Uterus (tissue), 4 donors: ENCODE results near the gene DUOXA1. TPM values are rescaled to one million over a fixed set of nuclear protein-coding genes. Genes with fewer than 3 reads are reported as not detected.

Experiments used
- DNase-seq, 2 donors: peaks; one replicate each; pipeline ENCODE4 v3.0.0-alpha.2; 2019 to 2020
- H3K27ac ChIP-seq, 2 donors: fragments of 200-600 bp; sonication (generic); 1 replicate in 1 of 2; 2 replicates in 1 of 2; pipeline ENCODE4 v1.5.1; 2016 to 2018
- H3K27me3 ChIP-seq, 2 donors: fragments of 200-600 bp; sonication (generic); one replicate each; pipeline ENCODE4 v1.5.1; 2018 to 2019; ENCODE audit warnings: control low read depth in 1 of 2
- H3K36me3 ChIP-seq, 2 donors: fragments of 200-600 bp; sonication (generic); one replicate each; pipeline ENCODE4 v1.5.1; 2019; ENCODE audit warnings: control low read depth in 1 of 2
- H3K4me1 ChIP-seq, 2 donors: fragments of 200-600 bp; sonication (generic); one replicate each; pipeline ENCODE4 v1.5.1; 2018 to 2019; ENCODE audit warnings: control low read depth in 1 of 2
- H3K4me3 ChIP-seq, 2 donors: fragments of 200-600 bp; sonication (generic); 1 replicate in 1 of 2; 2 replicates in 1 of 2; pipeline ENCODE4 v1.5.1; 2018 to 2019; ENCODE audit warnings: mild to moderate bottlenecking in 1 of 2
- H3K9me3 ChIP-seq, 2 donors: fragments of 200-600 bp; sonication (generic); one replicate each; pipeline ENCODE4 v1.5.1; 2019; ENCODE audit warnings: control low read depth in 1 of 2
- POLR2A ChIP-seq, 2 donors: fragments of 450-650 bp; IDR thresholded peaks; one replicate each; pipeline ENCODE4 v1.6.1; 2016; ENCODE audit warnings: antibody characterized with exemption in 2 of 2, mild to moderate bottlenecking in 1 of 2, moderate library complexity in 1 of 2
- intact Hi-C: fragments of 100-400 bp; cut with DNase I; formaldehyde crosslinking; loops from one replicate; pipeline ENCODE4 v1.15.1; 2023; ENCODE audit warnings: low total_unique reads
- total RNA-seq, 4 donors: library from RNA; depleted of rRNA in 3 of 4; stranded (reverse); fragments of >200 nt in 3 of 4; gene quantifications; one replicate each; pipeline versions ENCODE4 v1.1.0 to v1.2.4, GENCODE V29; 2014 to 2023
- TF ChIP-seq, protein P1 (sequence below), 4 experiments: fragments of 200-600 bp in 2 of 4; fragments of 450-650 bp in 2 of 4; sonication (generic) in 2 of 4; IDR thresholded peaks; one replicate each; pipeline ENCODE4 v1.5.1; 2016 to 2019; ENCODE audit warnings: antibody characterized with exemption in 4 of 4, mild to moderate bottlenecking in 2 of 4, moderate library complexity in 1 of 4
- donor health status: DM: yes; HTN: yes; CAD: no.

Gene DUOXA1, protein sequence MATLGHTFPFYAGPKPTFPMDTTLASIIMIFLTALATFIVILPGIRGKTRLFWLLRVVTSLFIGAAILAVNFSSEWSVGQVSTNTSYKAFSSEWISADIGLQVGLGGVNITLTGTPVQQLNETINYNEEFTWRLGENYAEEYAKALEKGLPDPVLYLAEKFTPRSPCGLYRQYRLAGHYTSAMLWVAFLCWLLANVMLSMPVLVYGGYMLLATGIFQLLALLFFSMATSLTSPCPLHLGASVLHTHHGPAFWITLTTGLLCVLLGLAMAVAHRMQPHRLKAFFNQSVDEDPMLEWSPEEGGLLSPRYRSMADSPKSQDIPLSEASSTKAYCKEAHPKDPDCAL
- 1 to 10 TPM in 2 of 4 donors, not detected in 2; 1.4 to 2.5 TPM for total RNA-seq

DNA sequence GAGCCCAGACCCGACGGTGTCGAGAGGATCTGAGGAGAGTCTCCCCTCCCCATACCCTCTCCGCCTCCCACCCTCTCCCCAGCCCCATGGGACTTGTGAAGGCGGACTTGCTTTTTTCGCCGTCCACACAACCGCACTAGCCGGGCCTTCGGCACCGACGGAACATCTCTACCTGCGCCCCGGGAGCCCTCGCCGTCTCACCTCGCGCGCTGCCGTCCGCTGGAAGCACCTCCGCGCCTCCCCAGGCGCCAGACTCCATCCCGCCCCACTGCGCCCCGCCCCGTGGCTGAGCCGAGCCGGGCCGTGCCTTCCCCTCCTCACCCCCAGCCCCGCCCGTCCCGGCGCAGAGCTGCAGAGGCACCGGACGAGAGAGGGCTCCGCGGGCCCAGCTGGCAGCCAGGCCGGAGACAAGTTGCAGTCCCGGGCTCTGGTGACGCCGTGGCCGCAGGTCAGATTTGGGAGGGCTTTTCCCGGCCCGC, at the start of gene DUOXA1, which contains the start of gene DUOX1:
DUOXA1 (minus strand) TSS at position 229 of the 479 bp plus-strand sequence. CDS start 6,865 bp downstream, outside the sequence.
DUOX1 (plus strand) TSS at position 344 of the 479 bp plus-strand sequence. CDS start 1,973 bp downstream, outside the sequence.
- Histone ChIP-seq H3K9me3 (no peaks in the 10 kb centered on the region), H3K27ac (no peak within 1 kb of the TSS), H3K4me3 (no peak within 1 kb of the TSS), H3K27me3 (peaks cover under 1 to 6% of the 10 kb centered on the region in 2 donors), H3K4me1 (no peaks in the 10 kb centered on the region), H3K36me3 (no peaks in the 10 kb centered on the region)
- intact Hi-C loops, result no loop called here
- no peak for DNase-seq
- TF ChIP-seq, protein P1, sequence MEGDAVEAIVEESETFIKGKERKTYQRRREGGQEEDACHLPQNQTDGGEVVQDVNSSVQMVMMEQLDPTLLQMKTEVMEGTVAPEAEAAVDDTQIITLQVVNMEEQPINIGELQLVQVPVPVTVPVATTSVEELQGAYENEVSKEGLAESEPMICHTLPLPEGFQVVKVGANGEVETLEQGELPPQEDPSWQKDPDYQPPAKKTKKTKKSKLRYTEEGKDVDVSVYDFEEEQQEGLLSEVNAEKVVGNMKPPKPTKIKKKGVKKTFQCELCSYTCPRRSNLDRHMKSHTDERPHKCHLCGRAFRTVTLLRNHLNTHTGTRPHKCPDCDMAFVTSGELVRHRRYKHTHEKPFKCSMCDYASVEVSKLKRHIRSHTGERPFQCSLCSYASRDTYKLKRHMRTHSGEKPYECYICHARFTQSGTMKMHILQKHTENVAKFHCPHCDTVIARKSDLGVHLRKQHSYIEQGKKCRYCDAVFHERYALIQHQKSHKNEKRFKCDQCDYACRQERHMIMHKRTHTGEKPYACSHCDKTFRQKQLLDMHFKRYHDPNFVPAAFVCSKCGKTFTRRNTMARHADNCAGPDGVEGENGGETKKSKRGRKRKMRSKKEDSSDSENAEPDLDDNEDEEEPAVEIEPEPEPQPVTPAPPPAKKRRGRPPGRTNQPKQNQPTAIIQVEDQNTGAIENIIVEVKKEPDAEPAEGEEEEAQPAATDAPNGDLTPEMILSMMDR (IDR thresholded peaks at IDR 0.05), result no peak
- no peak for TF ChIP-seq POLR2A (IDR thresholded peaks at IDR 0.05)

GRCh38 chr15:45177285-45177684, 47.6 kb upstream of the DUOXA1 start:
- H3K4me1 ChIP-seq, result no peaks in the 10 kb centered on the region
- DNase-seq, result no peak
- H3K9me3 ChIP-seq, result no peaks in the 10 kb centered on the region
- no peak overlapping the region for H3K4me3 ChIP-seq
- intact Hi-C loops, result no loop called here
- H3K36me3 ChIP-seq, result no peaks in the 10 kb centered on the region
- peak overlapping the region in 1 of 2 donors; percentile 3 for H3K27ac ChIP-seq
- no peak for TF ChIP-seq POLR2A (IDR thresholded peaks at IDR 0.05)
- TF ChIP-seq, protein P1 (IDR thresholded peaks at IDR 0.05), result no peak
- no peaks in the 10 kb centered on the region for H3K27me3 ChIP-seq

DNA sequence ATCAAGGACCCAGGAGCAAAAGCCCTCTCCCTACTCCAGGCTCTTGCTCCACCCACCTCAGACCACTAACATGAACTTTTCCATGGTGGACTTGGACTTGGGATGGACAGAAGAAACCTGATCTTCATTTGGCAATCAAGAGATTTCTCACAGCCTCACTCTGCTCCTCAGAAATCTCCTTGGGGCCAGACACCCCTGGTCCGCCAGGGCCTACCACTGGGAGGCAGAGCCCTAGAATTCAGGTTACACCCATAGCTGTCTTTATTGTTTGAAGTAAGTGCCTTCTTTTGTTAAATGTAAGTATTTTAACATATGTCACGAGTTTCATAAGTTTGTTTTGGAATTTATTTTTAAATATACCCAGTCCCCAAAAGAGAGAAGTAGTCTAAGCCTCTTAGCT, 44.9 kb upstream of the DUOXA1 start:
- Histone ChIP-seq H3K36me3 (no peaks in the 10 kb centered on the region), H3K27me3 (no peaks in the 10 kb centered on the region), H3K9me3 (no peaks in the 10 kb centered on the region), H3K4me3 (no peak overlapping the region), H3K4me1 (no peaks in the 10 kb centered on the region), H3K27ac (no peak overlapping the region)
- intact Hi-C loops, result no loop called here
- TF ChIP-seq, protein P1 (IDR thresholded peaks at IDR 0.05), result no peak
- no peak for TF ChIP-seq POLR2A (IDR thresholded peaks at IDR 0.05)
- no peak for DNase-seq

- TF ChIP-seq, protein P1 (IDR thresholded peaks at IDR 0.05), result no peak
- TF ChIP-seq POLR2A (IDR thresholded peaks at IDR 0.05), result no peak
- Histone ChIP-seq H3K27ac (no peak overlapping the region), H3K36me3 (no peaks in the 10 kb centered on the region), H3K9me3 (no peaks in the 10 kb centered on the region), H3K4me1 (no peaks in the 10 kb centered on the region), H3K4me3 (no peak overlapping the region), H3K27me3 (no peaks in the 10 kb centered on the region)
- intact Hi-C loops, result no loop called here
- no peak for DNase-seq
Observed at GRCh38 chr15:45174069-45174468, 44.4 kb upstream of the DUOXA1 start.

DNA sequence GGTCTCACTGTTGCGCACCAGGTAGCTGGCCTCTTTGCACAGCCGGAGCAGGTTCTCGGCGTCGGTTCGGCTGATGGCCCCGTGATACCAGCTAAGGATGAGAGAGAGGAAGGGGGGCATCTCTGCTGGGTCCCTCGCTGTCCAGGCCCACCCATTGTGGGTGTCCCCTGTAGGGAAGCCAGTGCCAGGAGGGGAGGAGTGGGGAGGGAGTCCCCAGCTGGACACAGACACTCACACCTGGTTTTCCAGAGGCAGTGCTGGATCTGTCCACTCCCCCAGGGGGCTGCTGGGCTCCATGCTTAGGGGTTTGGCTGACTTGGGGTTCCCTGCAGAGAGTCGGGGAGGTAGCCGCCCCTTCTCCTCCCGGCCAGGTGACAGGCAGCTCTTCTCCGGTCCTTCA, 42.2 kb upstream of the DUOXA1 start:
- H3K4me1 ChIP-seq, result no peaks in the 10 kb centered on the region
- no peaks in the 10 kb centered on the region for H3K36me3 ChIP-seq
- no peaks in the 10 kb centered on the region for H3K9me3 ChIP-seq
- no peaks in the 10 kb centered on the region for H3K27me3 ChIP-seq
- TF ChIP-seq POLR2A (IDR thresholded peaks at IDR 0.05), result no peak
- TF ChIP-seq, protein P1 (IDR thresholded peaks at IDR 0.05), result no peak
- H3K27ac ChIP-seq, result no peak overlapping the region
- H3K4me3 ChIP-seq, result no peak overlapping the region
- intact Hi-C loops, result no loop called here
- DNase-seq, result no peak
